Measurements from ENCODE around the gene RFTN2. TPM values are rescaled to one million over a fixed set of nuclear protein-coding genes. Genes with fewer than 3 reads are reported as not detected.

Gene RFTN2
- total RNA-seq, 4 donors from 2014 or later = 5.0 to 7.4 (median 6.1) TPM

DNA sequence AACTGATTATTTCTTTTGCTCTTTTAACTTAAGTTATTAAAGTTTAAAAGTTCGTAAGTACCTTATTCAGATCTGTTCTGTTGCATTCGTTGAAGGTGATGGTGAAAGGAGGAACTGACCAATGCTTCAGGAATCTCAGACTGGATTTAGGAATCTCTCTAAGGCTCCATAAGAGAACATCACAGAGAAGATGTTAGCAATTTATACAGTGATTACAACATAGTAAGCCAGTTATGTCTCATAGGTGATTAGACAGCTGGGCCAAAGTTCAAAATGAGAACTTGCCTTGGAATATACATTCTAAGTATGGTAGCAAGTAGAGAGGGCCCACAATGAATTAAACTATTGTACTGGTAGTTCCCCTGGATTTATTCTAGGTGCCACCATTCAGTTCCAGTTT, 32.9 kb upstream of the RFTN2 start:
- intact Hi-C loops (cut with DNase I) = loop anchor here (5.0 to 10.0 kb wide), 2 partner anchors 196 to 254 kb away; partner anchors contain the start of gene COQ10B
- TF ChIP-seq POLR2AphosphoS5 (IDR thresholded peaks at IDR 0.05) = no peak
- TF ChIP-seq EP300 (IDR thresholded peaks at IDR 0.05) = no peak
- no peak for TF ChIP-seq POLR2A (IDR thresholded peaks at IDR 0.05; ENCODE audit: low read depth)
- TF ChIP-seq, protein P1, sequence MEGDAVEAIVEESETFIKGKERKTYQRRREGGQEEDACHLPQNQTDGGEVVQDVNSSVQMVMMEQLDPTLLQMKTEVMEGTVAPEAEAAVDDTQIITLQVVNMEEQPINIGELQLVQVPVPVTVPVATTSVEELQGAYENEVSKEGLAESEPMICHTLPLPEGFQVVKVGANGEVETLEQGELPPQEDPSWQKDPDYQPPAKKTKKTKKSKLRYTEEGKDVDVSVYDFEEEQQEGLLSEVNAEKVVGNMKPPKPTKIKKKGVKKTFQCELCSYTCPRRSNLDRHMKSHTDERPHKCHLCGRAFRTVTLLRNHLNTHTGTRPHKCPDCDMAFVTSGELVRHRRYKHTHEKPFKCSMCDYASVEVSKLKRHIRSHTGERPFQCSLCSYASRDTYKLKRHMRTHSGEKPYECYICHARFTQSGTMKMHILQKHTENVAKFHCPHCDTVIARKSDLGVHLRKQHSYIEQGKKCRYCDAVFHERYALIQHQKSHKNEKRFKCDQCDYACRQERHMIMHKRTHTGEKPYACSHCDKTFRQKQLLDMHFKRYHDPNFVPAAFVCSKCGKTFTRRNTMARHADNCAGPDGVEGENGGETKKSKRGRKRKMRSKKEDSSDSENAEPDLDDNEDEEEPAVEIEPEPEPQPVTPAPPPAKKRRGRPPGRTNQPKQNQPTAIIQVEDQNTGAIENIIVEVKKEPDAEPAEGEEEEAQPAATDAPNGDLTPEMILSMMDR (IDR thresholded peaks at IDR 0.05) = no peak
- Histone ChIP-seq H3K36me3 (peaks cover 0 to 8% (median 2%) of the 10 kb centered on the region in 4 donors), H3K4me3 (peak overlapping the region in 1 of 4 donors; percentile 95), H3K27me3 (no peaks in the 10 kb centered on the region), H3K27ac (replicated peaks in 1 of 4) (no peak overlapping the region), H3K9me3 (no peaks in the 10 kb centered on the region), H3K4me1 (peaks cover 25 to 58% (median 40%) of the 10 kb centered on the region in 4 donors)
- 50% methylated on average over 2 of the region's 2 CpGs for WGBS
- no peak for DNase-seq (ENCODE audit: extremely low spot score)

DNA sequence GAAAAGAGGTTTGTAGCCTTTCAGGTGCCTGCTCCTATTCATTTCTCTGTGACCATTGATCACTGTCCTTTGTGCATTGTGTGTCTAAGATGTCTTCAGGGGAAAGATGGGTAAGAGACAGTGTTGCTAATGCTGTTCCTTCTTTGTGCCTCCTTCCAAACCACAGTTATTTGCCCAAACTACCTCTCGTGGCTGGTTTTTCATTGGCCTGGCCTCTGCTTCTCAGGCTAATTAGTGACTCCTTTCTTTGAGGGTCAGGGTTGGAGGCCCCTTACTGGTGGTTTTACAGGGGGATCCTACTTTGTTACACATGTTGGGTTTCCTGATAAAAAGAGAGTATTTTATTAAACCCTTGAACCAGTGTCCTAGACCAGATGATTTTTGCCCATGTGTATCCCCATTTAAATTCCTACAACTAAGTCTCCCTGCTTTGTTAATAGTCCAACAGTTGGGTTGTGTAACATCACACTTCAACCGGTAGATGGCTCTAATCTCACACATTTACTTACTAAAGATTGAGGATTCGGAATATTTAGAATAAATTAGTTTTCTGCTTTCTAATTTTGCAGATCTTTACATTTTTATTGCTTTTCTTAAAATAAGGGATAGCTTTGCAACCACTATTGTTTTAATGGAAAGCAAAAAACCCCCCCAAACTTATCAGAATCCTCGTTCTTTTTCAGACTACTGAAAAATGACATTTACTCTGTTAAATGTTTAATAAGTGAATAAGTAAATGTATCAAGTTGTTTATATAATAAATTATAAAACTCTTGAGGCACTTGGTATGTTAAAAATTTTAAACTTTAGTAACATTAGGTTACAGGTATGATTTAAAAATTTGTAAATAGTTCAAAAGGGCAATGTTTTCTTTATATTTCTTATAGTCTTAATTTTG, 32.2 kb upstream of the RFTN2 start:
- H3K36me3 ChIP-seq = peaks cover 0 to 8% (median 2%) of the 10 kb centered on the region in 4 donors
- H3K4me3 ChIP-seq = peak overlapping the region; percentile 82 to 95 (median 92)
- WGBS = 13% methylated on average over 4 of the region's 4 CpGs
- no peaks in the 10 kb centered on the region for H3K9me3 ChIP-seq
- H3K27ac ChIP-seq (replicated peaks in 1 of 4) = no peak overlapping the region
- H3K27me3 ChIP-seq = no peaks in the 10 kb centered on the region
- no peak for DNase-seq (ENCODE audit: extremely low spot score)
- TF ChIP-seq, protein P1 (IDR thresholded peaks at IDR 0.05) = peak; percentile 67 to 85 (median 73)
- TF ChIP-seq EP300 (IDR thresholded peaks at IDR 0.05) = no peak
- peaks cover 25 to 58% (median 40%) of the 10 kb centered on the region in 4 donors for H3K4me1 ChIP-seq
- intact Hi-C loops (cut with DNase I) = loop anchor here (2.0 to 10.0 kb wide), 3 partner anchors 71 to 253 kb away; partner anchors contain the start of gene COQ10B

DNA sequence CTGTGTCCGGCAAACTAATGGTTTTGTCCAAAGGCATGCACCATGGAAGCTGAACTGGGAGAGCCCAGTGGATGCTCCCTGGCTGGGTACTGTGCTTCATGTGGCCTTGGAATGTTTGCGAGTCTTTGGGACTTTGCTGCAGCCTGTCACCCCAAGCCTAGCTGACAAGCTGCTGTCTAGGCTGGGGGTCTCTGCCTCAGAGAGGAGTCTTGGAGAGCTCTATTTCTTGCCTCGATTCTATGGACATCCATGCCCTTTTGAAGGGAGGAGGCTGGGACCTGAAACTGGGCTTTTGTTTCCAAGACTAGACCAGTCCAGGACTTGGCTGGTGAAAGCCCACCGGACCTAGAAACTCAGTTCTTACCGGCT, 31.4 kb upstream of the RFTN2 start:
- intact Hi-C loops (cut with DNase I) = loop anchor here (2.0 to 10.0 kb wide), 3 partner anchors 72 to 252 kb away; partner anchors contain the start of gene COQ10B
- DNase-seq (ENCODE audit: extremely low spot score) = no peak

DNA sequence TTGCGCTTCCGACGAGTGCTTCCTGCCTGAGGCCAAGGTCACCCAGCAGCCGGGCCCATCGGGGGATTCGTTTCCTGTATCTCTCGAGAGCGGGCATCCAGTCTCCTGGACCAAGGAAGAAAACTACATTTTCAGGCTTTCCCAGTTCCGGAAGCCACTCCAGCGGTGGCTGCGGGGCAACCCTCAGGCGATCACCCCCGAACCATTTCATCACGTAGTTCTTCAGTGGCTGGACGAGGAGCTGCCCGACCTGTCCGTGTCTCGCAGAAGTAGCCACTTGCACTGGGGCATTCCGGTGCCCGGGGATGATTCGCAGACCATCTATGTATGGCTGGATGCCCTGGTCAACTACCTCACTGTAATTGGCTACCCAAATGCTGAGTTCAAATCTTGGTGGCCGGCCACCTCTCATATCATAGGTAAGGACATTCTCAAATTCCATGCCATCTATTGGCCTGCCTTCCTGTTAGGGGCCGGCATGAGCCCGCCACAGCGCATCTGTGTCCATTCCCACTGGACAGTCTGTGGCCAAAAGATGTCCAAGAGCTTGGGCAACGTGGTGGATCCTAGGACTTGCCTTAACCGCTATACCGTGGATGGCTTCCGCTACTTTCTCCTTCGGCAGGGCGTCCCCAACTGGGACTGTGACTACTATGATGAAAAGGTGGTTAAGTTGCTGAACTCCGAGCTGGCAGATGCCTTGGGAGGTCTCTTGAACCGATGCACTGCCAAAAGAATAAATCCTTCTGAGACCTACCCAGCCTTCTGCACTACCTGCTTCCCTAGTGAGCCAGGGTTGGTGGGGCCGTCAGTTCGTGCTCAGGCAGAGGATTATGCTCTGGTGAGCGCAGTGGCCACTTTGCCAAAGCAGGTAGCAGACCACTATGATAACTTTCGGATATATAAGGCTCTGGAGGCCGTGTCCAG, 30.8 kb upstream of the RFTN2 start:
- peaks cover 25 to 58% (median 40%) of the 10 kb centered on the region in 4 donors for H3K4me1 ChIP-seq
- H3K27ac ChIP-seq (replicated peaks in 1 of 4) = peak overlapping the region; percentile 76 to 87 (median 78)
- H3K27me3 ChIP-seq = no peaks in the 10 kb centered on the region
- peaks cover 0 to 2% (median 0%) of the 10 kb centered on the region in 4 donors for H3K36me3 ChIP-seq
- DNase-seq (ENCODE audit: extremely low spot score) = no peak
- TF ChIP-seq, protein P1 (IDR thresholded peaks at IDR 0.05) = no peak
- TF ChIP-seq POLR2A (IDR thresholded peaks at IDR 0.05; ENCODE audit: low read depth) (no peak), POLR2AphosphoS5 (IDR thresholded peaks at IDR 0.05) (no peak), EP300 (IDR thresholded peaks at IDR 0.05) (no peak)
- intact Hi-C loops (cut with DNase I) = loop anchor here (2.0 to 10.0 kb wide), 3 partner anchors 73 to 251 kb away; partner anchors contain the start of gene COQ10B
- H3K9me3 ChIP-seq = no peaks in the 10 kb centered on the region
- whole genome bisulfite sequencing = 21% methylated on average over 34 of the region's 38 CpGs
- H3K4me3 ChIP-seq = peak overlapping the region; percentile 82 to 95 (median 92)

More for the DNA sequence above, 31.4 kb upstream of the RFTN2 start:
- Histone ChIP-seq H3K4me3 (peak overlapping the region; percentile 82 to 95 (median 92)), H3K4me1 (peaks cover 25 to 58% (median 40%) of the 10 kb centered on the region in 4 donors), H3K36me3 (peaks cover 0 to 8% (median 2%) of the 10 kb centered on the region in 4 donors), H3K27me3 (no peaks in the 10 kb centered on the region), H3K9me3 (no peaks in the 10 kb centered on the region), H3K27ac (replicated peaks in 1 of 4) (no peak overlapping the region)
- WGBS = 70% methylated on average over 5 of the region's 5 CpGs
- no peak for TF ChIP-seq EP300 (IDR thresholded peaks at IDR 0.05)
- TF ChIP-seq POLR2A (IDR thresholded peaks at IDR 0.05; ENCODE audit: low read depth) = no peak
- no peak for TF ChIP-seq POLR2AphosphoS5 (IDR thresholded peaks at IDR 0.05)
- TF ChIP-seq, protein P1 (IDR thresholded peaks at IDR 0.05) = no peak

Data from esophagus muscularis mucosa (tissue), 4 donors.